Fibroblast of pulmonary artery (primary cell): ENCODE data around the gene PSAPL1.

Source experiments
- DNase-seq: peaks from one replicate; pipeline ENCODE4 v3.0.0-alpha.2; 2010; ENCODE audit warnings: low read depth
- H3K4me3 ChIP-seq: replicated peaks from 2 replicates; pipeline ENCODE4 v1.5.1; 2011; ENCODE audit warnings: low read depth, mild to moderate bottlenecking, control low read depth, low read length, moderate library complexity
- CTCF ChIP-seq: IDR thresholded peaks from 2 replicates; pipeline ENCODE4 v1.5.1; 2011; ENCODE audit warnings: mild to moderate bottlenecking, control low read depth, low read length, inconsistent platforms; ENCODE audit errors: missing control alignments

PSAPL1 gene

GRCh38 chr4:7420661-7421040 lies 14.1 kb downstream of the PSAPL1 start:
- H3K4me3 ChIP-seq: no peak overlapping the region
- no peak for TF ChIP-seq CTCF
- DNase-seq: no peak

GRCh38 chr4:7419961-7420660 lies 14.6 kb downstream of the PSAPL1 start:
- no peak overlapping the region for H3K4me3 ChIP-seq
- no peak for DNase-seq
- no peak for TF ChIP-seq CTCF

- DNase-seq: no peak
- no peak overlapping the region for H3K4me3 ChIP-seq
- no peak for TF ChIP-seq CTCF
Observed at GRCh38 chr4:7418131-7418943, 16.4 kb downstream of the PSAPL1 start.

- TF ChIP-seq CTCF: no peak
- DNase-seq: no peak
- no peak overlapping the region for H3K4me3 ChIP-seq
Observed at GRCh38 chr4:7417639-7418038, 17.1 kb downstream of the PSAPL1 start.

GRCh38 chr4:7416745-7417432 lies 17.8 kb downstream of the PSAPL1 start:
- DNase-seq: no peak
- TF ChIP-seq CTCF: no peak

GRCh38 chr4:7415927-7416686 lies 18.6 kb downstream of the PSAPL1 start:
- no peak overlapping the region for H3K4me3 ChIP-seq
- TF ChIP-seq CTCF: no peak
- DNase-seq: no peak

More at GRCh38 chr4:7416745-7417432, 17.8 kb downstream of the PSAPL1 start:
- no peak overlapping the region for H3K4me3 ChIP-seq
